Coronary artery (tissue), 2 donors: Measurements from ENCODE around the gene KCNA2.

Source experiments
- DNase-seq: peaks from one replicate; pipeline ENCODE4 v3.0.0-alpha.2; 2017; ENCODE audit warnings: low spot score
- H3K27ac ChIP-seq, 2 donors: fragments of 200-600 bp; sonication (generic); one replicate each; pipeline ENCODE4 v1.5.1; 2016 to 2019
- H3K4me3 ChIP-seq: fragments of 200-600 bp; sonication (generic); 2 replicates; pipeline ENCODE4 v1.5.1; 2016; ENCODE audit warnings: mild to moderate bottlenecking, moderate library complexity
- TF ChIP-seq, protein P1 (sequence below): fragments of 200-600 bp; sonication (generic); IDR thresholded peaks from one replicate; pipeline ENCODE4 v1.5.1; 2019; ENCODE audit warnings: antibody characterized with exemption

Gene KCNA2

DNA sequence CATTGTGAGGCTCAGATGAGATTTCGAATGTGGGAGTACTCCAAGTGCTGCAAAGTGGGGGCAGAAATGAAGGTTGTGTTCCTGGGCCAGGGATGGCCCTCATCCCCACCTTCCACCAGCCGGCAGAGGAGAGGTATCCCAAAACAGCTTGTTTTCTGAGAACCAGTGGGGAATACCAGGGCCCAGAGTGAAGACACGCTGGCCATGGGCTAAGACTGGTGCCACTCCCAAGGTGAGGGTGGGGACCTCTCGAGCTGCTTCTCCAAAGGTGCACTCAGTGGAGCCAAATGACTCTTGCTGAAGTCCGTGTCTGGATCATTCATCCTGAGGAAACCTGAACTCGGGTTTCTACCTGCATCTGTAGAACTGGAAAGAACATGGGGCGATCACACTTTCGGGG, 22.1 kb downstream of the KCNA2 start:
- TF ChIP-seq, protein P1, sequence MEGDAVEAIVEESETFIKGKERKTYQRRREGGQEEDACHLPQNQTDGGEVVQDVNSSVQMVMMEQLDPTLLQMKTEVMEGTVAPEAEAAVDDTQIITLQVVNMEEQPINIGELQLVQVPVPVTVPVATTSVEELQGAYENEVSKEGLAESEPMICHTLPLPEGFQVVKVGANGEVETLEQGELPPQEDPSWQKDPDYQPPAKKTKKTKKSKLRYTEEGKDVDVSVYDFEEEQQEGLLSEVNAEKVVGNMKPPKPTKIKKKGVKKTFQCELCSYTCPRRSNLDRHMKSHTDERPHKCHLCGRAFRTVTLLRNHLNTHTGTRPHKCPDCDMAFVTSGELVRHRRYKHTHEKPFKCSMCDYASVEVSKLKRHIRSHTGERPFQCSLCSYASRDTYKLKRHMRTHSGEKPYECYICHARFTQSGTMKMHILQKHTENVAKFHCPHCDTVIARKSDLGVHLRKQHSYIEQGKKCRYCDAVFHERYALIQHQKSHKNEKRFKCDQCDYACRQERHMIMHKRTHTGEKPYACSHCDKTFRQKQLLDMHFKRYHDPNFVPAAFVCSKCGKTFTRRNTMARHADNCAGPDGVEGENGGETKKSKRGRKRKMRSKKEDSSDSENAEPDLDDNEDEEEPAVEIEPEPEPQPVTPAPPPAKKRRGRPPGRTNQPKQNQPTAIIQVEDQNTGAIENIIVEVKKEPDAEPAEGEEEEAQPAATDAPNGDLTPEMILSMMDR = no peak
- DNase-seq = peak; percentile 46
- Histone ChIP-seq H3K4me3 (no peak overlapping the region), H3K27ac (no peak overlapping the region)

DNA sequence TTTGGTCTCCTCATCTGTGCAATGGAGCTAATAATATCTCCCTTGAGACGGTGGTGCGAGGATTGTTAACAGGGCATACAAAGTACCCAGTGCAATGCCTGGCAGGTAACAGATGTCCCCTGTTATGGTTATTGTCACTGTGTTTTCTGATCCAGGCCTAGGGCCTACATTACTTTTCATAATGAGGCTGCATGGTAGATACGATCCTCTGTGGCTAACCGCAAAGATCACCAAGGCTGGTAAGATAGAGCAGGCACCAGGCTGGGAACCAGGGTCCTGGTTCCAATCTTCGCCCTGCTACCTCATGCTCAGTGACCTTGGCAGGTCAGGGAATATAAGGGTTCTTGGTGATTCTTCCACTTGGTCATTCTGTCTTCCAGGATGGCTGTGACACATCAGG, 22.7 kb downstream of the KCNA2 start:
- Histone ChIP-seq H3K27ac (no peak overlapping the region), H3K4me3 (no peak overlapping the region)
- DNase-seq = no peak
- TF ChIP-seq, protein P1 = no peak

DNA sequence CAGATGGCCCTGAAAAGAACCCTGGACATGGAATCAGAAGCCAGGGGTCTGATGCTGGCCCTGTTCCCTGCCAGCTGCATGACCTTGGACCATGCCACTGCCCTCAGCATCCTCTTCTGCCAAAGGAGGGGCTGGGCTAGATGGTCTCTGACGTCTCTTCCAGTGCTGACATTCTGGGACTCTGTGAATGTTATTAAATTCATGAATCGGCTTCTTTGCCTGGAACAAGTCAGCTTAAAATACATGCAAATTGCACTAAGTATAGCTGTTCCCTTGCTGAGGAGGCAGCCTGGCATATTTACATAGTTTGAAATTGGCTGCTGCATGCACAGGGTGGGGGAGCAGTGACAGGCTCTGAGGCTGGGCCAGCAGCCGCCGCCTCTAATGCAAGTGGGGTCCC, 23.8 kb downstream of the KCNA2 start:
- Histone ChIP-seq H3K27ac (peak overlapping the region; percentile 25 to 64), H3K4me3 (no peak overlapping the region)
- TF ChIP-seq, protein P1 = no peak
- DNase-seq = no peak

DNA sequence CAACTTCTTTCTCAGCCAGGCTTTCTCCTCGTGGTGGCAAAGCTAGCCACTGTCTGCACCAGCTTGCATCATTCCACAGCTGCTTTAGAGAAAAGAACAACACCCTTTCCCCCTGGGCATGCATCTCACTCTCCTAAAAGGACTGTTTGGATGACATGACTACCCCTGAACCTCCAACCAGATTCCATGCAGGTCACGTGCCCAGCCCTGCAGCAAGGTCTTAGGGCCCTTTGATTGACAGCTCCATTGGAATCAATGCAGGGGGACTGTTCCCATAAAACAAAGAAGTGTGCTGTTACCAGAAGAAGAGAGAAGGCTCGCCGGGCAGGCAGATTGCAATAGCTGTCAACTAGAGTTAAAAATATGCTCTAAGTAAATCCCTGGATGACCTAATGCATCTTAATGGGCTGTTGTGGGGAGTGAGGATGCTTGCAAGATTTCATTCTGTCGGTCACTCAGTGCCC, 24.4 kb downstream of the KCNA2 start:
- H3K27ac ChIP-seq = peak overlapping the region; percentile 25 to 64

DNA sequence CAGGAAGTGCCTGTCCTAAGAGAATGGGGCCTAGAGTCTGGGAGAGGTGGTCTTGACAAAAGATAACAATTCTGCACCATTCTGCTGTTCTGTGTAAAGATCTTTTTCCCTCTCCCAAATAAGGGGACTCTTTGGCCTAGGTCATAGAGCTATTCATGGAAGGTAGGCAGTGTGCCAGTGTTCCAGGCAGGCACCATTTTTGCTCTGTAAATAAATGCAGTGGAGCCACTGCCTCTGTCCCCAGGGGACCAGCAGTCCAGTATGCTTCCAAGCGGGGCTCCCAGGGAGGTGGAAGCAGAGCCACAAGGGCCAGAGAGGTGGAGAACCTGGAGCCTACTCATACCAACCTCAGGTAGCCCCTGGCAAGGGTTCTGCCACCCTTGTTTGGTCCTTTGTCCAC, 25.9 kb downstream of the KCNA2 start:
- peak; percentile 70 for DNase-seq
- TF ChIP-seq, protein P1 = no peak
- Histone ChIP-seq H3K27ac (peak overlapping the region in 1 of 2 donors; percentile 18), H3K4me3 (no peak overlapping the region)

More for the DNA sequence above, 24.4 kb downstream of the KCNA2 start:
- peak; percentile 47 for DNase-seq
- TF ChIP-seq, protein P1 = no peak
- no peak overlapping the region for H3K4me3 ChIP-seq

DNA sequence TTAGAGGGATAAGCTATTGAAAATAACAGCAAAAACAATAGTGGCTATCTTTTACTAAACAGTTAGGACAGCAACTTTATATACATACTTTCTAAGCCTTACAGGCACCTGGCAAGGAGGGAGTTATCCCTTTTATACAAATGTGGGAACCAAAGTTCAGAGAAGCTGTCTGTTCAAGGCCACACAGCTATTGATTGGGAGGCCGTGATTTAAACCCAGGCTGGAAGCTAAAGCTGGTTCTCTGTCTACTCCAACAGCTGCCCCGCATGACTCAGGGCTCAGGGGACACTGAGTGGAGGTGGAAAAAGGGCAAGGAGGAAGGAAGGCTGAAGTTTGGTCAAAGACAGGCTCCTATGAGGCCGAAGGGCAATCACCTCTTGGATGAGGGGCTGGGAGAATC, 26.7 kb downstream of the KCNA2 start:
- no peak for DNase-seq
- Histone ChIP-seq H3K4me3 (no peak overlapping the region), H3K27ac (no peak overlapping the region)
- TF ChIP-seq, protein P1 = no peak

DNA sequence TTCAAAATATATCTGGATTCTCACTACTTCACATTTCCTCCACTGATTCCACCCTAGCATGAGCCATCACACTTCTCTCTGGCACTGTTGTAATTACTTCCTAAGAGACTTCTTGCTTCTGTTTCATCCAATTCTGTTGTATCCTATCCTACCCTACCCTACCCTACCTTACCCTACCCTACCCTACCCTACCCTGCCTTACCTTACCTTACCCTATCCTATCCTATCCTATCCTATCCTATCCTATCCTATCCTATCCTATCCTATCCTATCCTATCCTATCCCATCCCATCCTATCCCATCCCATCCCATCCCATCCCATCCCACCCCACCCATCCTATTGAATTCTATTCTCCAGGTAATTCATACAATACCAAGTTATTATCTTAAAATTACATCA, 29.7 kb downstream of the KCNA2 start:
- DNase-seq = no peak
- Histone ChIP-seq H3K27ac (no peak overlapping the region), H3K4me3 (no peak overlapping the region)
- TF ChIP-seq, protein P1 = no peak
